ENCODE measurements around the gene SRGAP3.

DNA sequence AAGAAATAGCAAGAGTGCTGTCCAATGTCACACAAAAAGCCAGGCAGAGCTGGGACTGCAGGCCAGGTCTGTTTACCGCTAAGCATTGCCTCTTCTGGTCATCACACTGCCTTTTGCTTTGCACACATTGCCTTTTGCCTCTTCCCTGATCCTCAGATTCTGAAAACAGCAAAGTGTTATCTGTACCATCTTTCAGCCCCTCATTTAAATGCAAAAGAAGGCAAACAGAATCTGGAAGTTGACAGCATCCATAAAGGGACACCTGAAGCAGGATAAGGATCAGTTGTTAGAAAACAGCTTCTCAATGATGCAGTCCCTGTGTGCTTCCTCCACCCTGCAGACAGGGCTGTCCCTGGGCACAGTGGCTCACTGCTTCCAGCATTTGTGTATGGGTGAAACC lies 179.5 kb downstream of the SRGAP3 start:
- TF ChIP-seq, protein P1, sequence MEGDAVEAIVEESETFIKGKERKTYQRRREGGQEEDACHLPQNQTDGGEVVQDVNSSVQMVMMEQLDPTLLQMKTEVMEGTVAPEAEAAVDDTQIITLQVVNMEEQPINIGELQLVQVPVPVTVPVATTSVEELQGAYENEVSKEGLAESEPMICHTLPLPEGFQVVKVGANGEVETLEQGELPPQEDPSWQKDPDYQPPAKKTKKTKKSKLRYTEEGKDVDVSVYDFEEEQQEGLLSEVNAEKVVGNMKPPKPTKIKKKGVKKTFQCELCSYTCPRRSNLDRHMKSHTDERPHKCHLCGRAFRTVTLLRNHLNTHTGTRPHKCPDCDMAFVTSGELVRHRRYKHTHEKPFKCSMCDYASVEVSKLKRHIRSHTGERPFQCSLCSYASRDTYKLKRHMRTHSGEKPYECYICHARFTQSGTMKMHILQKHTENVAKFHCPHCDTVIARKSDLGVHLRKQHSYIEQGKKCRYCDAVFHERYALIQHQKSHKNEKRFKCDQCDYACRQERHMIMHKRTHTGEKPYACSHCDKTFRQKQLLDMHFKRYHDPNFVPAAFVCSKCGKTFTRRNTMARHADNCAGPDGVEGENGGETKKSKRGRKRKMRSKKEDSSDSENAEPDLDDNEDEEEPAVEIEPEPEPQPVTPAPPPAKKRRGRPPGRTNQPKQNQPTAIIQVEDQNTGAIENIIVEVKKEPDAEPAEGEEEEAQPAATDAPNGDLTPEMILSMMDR (IDR thresholded peaks at IDR 0.05): no peak
- TF ChIP-seq POLR2A (IDR thresholded peaks at IDR 0.05): no peak

All from body of pancreas (tissue), 4 donors.